Astrocyte (in vitro differentiated cells and primary cell): ENCODE measurements around the gene PRKCI.

ENCODE experiments used
- CTCF ChIP-seq: IDR thresholded peaks from 2 replicates; pipeline ENCODE4 v1.5.1; 2011; ENCODE audit warnings: low read depth, mild to moderate bottlenecking, inconsistent platforms, low read length, moderate library complexity; ENCODE audit not compliant: insufficient read depth
- EZH2 ChIP-seq: IDR thresholded peaks from 2 replicates; pipeline ENCODE4 v1.6.1; 2012; ENCODE audit warnings: mild to moderate bottlenecking, low read length, inconsistent platforms; ENCODE audit not compliant: insufficient read depth

- TF ChIP-seq CTCF (no peak), EZH2 (no peak)
These were observed 108.9 kb downstream of the PRKCI start for GRCh38 chr3:170331143-170331542.
